GM21423 (cell line): ENCODE data around the gene EP400.

Experiments used
- ATAC-seq: cut with Tn5 transposase; IDR thresholded peaks from one replicate; pipeline ENCODE4 v1.9.1; 2021; ENCODE audit warnings: mild to moderate bottlenecking, moderate library complexity; ENCODE audit not compliant: unreplicated experiment

Gene EP400

DNA sequence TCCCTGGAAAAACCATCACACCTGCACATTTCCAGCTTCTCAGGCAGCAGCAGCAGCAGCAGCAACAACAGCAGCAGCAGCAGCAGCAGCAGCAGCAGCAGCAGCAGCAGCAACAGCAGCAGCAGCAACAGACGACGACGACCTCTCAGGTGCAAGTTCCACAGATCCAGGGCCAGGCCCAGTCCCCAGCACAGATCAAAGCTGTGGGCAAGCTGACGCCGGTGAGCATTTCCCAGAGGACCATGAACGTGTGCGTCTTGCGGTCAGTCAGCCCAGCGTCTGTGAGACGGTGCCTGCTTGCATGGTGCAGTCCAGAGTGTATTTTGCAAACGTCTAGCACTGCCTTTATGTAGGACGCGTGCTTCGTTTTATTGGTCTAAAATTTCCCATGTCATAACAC lies 112.7 kb downstream of the EP400 start:
- no peak for ATAC-seq

DNA sequence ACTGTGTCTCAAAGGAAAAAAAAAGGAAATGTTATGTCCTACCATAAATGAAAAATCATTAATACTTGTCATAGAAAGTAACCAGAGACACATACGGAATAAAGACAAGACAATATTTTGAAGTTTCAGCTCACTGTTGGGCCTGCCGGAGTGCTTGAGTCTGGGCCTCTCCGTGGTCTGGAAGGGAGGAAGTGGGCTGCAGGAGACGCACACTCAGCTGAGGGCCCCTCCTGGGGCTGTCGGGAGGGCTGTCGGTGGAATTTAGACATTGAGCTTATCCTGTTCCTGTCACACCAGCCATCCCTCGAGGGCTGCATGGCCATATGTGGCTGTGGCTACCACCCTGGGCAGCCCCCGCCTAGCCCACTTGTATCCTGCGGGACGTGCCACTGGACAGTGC lies 113.7 kb downstream of the EP400 start:
- no peak for ATAC-seq

DNA sequence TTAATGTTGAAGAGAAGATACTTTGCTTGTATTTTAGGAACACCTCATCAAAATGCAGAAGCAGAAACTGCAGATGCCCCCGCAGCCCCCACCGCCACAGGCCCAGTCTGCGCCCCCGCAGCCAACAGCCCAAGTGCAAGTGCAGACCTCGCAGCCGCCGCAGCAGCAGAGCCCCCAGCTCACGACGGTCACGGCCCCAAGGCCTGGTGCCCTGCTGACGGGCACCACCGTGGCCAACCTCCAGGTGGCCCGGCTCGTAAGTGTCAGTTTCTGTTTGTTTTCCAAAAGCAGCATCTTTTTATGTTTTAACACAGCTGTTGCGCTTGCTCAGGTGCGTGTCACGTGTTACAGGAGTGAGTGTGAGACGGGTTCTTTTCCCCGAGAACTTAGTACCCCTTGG lies 114.9 kb downstream of the EP400 start:
- ATAC-seq = no peak

DNA sequence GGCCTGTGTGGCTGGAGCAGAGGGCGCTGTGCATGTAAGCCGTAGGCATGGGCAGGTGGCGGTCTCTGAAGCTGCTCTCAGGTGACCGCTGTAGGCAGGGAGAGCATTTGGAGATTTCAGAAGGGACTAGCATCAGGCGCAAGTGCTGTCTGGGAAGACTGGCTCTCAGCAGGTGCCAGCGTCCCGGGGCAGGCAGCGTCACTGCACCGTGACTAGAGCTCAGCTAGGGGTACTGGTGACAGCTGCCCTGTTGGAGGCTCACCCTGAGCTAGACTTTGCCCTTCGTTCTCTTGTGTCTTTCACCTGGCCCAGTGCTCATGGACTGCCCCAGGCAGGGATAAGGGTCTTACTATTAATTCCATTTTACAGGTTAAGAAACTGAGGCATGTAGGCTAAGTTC lies 115.5 kb downstream of the EP400 start:
- ATAC-seq = no peak

DNA sequence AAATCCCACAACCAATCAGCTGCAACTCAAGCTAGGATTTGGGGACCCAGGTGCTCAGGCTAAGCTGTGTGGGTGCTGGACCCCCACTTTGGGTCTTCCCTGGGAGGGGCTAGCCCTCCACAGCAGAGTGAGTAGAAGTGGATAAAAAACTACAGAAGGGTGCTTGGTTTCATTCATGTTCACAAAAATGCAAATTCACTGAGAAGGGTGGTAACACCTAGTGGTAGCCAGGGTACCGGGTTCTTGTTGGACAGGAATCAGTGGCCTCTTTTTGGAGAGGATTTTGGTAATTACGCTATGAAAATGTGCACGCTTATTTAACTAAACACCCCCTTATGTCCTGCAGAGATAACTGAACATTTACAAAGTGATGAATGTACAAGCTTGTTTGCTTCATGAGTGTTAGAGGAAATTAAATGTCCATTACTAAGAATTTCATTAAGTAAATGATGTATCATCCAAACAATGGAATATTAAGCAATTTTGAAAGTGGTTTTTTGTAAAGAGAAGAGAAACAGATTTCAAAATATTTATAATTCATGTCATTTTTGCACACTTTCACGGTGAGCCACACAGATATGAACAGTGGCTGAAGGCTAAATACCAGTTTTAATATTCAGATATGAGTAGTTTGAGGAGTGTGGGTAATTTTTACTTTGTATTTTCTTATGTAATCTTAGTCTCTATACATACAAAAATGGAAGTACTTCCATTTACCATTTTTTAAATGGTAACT lies 116.0 kb downstream of the EP400 start:
- ATAC-seq = no peak

DNA sequence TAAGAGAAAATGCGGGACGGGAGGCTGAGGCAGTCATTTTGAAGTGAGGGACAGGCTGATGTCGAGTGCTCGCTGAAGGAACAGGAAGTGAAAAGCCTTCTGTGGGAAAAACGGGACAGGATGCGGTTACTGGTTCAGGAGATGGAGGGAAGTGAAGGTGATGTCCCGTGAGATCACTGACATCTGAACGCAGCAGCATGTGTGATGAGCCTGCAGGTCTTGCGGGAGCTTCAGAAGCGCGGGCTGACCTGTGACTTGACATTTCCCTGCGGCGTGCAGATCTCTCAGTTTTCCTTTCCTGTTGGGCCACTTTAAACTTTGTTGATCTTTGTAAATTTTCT lies 116.6 kb downstream of the EP400 start:
- no peak for ATAC-seq

DNA sequence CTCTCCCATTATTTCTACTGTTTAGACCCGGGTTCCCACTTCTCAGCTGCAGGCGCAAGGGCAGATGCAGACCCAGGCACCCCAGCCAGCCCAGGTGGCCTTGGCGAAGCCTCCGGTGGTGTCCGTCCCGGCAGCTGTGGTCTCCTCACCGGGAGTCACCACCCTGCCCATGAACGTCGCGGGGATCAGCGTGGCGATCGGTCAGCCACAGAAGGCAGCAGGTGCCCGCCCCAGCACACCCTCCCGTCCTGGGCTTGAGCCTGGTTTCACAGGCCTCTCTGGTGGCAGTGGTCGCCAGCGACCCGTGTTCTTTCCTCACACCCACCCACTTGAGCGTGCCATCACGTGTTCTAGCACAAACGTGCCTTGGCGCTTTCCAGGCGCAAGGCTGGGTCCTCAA lies 117.0 kb downstream of the EP400 start:
- no peak for ATAC-seq

DNA sequence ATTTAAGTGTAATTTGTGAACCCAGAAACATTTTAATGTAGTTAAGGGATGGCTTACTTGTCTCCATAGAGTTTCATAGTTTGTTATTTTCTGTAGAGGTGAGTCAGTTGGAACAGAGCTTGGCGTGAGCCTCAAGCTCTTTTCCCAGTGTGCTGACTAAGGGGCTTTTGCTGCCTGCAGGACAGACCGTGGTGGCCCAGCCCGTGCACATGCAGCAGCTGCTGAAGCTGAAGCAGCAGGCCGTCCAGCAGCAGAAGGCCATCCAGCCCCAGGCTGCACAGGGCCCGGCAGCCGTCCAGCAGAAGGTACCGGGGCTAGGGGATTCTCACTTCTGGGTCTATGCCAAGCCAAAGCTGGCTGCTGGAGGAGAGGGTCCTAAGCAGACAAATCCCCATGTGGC lies 117.4 kb downstream of the EP400 start:
- ATAC-seq = no peak

DNA sequence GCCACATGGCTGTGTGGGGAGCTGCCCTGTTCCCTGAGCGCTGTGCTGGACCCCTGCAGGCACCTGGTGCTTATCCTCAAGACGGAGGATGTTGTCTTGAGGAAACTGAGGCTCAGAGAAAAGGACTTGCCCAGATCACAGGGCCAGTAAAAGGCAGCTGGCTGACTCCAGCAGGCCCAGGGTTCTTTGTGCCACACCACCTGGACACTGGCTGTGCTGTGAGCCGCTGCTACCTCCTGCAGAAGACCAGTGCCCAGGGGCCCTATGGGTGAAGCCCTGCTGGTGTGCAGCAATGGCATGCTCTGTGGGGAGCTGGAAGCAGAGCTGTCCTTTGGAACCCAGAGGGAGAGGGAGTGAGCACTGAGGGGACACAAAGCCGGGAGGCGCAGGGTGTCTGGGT lies 118.5 kb downstream of the EP400 start:
- no peak for ATAC-seq

DNA sequence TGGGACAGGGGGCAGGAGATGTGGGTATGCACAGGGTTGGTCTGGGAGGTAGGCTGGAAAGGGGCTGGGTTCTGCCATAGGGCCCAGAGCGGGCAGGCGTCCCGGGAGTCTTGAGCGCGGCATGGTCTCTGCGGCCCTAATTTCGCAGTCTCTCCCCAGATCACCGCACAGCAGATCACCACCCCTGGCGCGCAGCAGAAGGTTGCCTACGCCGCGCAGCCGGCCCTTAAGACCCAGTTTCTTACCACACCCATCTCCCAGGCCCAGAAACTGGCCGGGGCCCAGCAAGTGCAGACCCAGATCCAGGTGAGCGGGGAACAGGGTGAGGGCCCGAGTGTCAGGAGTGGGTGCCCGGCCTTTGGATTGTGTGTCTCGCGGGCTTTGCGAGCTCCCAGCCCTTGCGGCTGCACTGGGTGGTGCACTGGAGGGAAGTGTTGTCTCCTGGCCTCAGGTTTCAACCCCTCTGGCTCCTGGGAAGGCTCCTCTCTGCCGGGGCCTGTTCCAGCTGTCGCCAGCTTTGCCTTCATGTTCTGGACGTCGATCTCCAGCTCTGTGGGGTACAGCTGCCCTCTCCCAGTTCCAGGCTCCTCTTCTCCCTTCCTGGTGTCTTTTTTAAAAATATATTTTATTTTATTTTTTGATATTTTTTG lies 119.7 kb downstream of the EP400 start:
- ATAC-seq = no peak

DNA sequence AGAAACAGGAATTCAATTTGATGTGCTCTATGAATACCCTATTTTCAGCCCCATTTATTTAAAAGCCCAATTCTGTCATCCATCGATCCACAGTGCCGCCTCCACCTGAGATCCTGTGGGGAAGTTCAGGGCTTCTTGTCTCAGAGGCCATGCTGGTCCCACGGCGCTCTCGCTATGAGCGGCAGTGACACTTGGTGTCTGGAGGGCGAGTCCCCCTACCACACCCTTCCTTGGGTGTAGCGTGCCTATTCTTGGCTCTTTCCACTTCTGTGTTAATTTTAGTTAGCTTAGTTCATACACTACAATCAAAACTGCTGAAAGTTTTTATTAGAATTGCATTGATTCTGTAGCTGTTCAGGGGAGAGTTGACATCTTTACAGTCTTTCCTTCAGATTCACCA lies 120.6 kb downstream of the EP400 start:
- ATAC-seq = no peak

DNA sequence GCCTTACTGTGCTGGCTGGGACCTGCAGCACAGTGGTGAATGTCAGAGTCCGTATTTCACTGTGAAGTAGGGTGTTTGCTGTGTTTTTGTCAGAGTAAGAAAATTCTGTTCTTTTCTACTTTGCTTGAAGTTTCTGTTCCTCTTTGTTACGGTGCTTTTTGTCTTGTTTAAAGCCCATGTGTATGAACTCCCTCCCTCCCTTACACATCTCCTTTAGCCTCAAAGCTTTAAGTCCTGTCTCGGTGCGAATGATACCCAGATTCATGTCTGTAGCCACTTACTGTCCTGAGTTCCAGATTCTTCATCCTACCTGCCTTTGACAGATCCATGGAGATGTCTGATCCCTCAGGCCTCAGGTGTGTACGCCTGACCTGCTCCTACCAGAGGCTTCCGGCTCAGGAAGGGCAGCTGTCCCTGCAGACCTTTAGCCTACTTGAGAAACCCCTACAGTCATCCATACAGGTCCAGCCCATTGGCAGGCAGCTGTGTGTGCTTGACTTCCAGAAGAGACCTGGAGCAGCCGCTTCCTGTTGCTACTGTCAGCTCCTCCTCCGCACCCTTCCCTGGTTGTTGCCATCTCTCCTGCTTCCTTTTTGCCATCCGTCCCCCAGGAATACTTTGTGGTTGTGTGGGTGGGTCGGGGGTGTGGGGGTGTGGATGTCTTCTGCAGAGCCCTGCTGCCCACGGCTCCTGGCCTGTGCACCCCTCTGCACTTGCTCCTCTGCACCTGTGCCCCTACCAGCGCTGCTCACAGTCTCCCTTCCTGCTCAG lies 121.5 kb downstream of the EP400 start:
- ATAC-seq = peak; percentile 79

DNA sequence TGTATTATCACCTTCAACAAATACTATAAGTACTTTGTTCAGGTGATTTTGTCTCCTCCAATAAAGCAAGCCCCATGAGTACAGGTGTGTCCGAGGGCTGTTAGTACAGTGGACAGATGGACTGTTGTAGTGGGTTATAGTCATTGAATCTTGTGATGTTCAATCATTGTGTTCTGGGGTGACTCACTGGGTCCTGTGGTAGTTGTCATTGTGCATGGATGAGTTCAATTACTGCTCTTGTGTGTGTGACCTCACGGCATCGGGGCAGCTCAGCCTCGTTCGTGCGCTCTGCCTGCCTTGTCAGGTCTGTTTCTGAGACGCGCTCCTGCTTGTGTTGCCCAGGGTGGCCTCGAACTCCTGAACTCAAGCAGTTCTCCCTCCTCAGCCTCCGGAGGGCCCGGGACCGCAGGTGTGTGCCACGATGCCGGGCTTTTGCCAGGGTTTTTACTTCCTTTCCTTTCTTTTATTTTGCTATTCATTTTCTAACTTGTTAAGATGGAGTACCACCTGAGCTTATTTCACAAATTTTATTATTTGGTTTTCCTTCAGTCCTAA lies 122.2 kb downstream of the EP400 start:
- ATAC-seq = peak; percentile 8

DNA sequence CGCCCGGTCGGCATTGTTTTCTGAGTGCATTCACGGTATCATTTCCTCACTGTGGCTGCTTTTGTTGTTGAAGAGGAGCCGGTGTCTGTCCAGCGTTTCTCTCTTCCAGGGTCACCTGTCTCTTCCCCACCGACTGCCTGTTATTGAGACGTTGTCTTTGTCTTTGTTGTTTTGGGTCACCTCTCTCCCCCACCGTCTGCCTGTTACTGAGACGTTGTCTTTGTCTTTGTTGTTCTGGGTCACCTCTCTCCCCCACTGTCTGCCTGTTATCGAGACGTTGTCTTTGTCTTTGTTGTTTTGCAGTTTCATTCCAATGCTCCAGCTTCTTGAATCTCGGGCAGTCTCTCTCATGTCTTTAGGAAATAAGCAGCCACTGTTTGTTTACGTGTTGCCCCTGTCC lies 124.5 kb downstream of the EP400 start:
- no peak for ATAC-seq

DNA sequence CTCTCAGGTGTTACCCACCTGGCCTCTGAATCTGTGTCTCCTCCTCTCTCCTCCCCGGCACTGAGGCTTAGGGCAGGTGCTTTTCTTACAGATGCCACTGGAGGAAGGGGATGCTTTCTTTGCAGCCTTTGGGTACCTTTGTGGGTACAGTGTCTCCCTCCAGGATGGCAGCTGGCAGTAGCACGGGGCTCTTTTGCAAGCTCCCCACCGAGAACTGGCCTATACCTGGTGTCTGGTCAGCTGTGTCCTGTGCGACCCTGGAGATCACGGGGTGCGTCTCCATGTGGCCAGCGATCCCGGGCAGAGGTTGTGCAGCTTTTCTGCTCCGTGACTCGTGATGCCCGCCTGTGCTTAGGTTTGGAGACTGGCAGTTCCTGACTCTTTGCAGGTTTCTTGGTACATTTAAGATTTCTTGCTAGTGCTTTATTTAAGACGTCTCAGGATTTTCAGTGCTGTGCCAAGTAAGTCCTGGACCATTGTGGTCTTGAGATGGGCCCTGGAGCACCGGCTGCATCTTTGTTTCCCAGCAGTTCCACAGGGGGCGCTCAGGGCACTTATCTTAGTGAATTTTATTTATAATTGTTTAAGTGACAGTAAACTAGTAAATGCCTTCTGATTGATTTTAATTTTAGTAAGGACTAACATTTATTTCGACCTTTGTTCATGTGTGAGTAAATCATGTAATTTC lies 125.4 kb downstream of the EP400 start:
- ATAC-seq = no peak

DNA sequence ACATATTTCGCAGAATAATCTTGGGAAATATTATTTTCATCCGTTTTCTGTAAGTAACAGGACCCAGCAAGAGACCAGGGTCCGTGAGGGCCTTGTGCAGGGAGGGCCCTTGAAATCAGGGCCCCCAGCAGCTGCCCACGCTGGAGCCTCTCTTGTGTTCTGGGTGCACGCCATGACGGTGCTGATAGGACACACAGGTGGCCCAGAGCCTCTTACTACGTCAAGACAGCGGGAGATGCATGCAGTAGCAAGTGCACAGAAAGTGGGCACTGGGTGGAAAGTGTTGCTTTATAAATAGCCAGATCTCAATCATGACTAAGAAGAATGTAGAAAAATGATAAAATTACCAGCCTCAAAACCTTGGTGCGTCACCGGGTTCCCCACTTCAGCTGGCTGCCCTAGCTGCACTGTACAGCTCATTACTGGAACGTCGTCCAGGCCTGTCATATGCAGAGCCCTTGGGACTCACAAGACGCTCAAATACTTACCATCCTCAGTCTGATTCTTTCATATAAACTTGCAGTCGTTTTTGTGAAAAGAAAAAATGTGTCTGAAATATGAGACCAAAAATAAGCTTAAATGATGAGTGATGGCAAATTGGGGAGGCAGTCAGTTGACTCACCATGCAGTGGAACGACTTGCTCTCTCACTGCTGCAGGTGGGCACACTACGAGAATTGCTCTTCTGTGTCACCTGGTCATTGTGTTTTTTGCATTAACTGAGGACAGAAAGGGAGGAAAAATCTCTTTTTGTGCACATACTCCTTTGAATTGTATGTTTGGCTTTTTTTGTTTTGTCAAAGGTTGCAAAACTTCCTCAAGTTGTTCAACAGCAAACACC lies 126.2 kb downstream of the EP400 start:
- ATAC-seq = no peak

DNA sequence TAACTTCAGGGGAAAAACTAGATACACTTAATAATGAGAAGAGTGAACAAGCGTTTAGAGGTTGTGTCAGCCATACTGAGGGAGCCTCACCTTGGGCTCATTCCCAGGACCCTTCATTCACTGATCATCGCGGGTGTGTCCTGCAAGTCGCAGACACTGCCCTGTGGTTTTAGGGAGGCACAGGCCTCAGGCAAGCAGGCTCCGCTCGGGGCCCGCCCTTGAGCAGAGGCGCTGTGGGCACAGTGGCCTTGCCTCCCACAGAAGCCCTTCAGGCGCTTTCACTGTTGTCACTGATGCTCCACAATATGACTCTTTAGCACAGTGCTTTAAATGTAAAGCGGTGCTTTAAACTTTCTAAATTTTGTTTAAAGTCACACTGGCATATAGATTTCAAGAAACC lies 127.0 kb downstream of the EP400 start:
- no peak for ATAC-seq

DNA sequence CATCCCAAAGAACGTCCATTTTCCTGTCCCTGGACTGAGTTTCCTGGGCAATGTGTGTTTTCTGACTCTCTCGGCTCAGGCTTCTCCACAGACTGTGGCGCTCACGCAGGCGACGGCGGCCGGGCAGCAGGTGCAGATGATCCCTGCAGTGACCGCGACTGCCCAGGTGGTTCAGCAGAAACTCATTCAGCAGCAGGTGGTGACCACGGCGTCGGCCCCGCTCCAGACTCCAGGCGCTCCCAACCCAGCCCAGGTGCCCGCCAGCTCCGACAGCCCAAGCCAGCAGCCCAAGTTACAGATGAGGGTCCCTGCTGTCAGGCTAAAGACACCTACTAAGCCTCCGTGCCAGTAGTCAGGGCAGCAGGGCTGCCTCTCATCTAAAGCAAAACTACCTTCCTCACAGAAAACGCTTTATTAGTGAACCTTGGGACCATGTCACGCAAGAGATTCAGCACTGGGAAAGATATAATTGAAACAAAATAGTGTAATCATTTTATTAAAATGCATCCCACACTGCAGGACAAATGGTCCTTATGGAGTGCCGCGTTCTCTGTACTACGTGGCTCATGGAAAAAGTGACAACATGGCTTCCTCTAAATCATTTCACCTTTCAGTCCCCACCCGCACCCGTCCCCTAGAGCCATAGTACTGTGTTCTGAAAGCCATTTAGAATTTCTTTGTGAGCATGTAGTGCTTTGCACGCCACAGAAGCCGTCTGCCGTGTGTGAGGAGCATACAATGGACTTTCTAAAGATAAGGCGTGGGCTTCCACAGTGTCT lies 127.8 kb downstream of the EP400 start:
- ATAC-seq = no peak

DNA sequence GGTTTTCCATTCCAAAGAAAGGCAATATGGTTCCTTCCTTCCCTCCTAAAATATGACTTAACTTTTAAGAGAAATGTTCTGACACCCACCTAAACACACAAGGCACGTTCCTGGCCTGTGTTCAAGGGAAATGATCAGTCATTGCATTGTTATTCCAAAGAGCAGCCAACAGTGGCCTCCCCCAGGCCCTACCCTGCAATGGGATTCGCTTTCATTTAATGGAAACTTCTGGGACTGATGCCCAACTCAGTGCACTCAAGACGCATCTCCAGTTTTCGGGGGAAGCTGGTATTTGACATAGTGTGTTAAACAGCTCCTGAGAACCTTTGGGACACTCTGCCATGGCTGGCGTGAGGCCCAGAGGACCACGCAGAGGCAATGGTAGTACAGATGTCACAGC lies 128.4 kb downstream of the EP400 start:
- no peak for ATAC-seq

DNA sequence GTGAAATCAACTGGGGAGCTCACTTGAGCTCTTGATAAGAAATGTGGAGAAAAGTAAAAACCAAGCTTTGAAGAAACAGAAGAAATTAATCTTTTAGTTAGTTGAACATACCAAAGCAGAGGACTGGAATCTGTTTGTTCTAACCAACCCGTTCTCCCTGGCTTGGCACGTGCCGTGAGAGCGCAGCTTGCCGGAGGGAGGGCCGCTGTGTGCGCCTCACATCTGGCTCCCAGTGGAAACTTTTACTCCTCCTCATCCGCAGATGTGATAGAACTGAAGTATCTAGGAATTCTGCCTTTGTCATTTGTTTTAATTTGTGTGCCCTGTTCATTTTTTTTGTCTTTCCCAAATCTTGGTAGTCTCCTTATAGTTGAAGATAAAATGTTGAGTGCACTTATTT lies 129.5 kb downstream of the EP400 start:
- ATAC-seq = no peak
